Neural cell (in vitro differentiated cells): ENCODE measurements around the gene F11R.

ENCODE experiments used
- CTCF ChIP-seq: fragments of 450-650 bp; IDR thresholded peaks from 2 replicates; pipeline ENCODE4 v1.5.1; 2014; ENCODE audit warnings: antibody characterized with exemption, mild to moderate bottlenecking, moderate library complexity; ENCODE audit not compliant: poor library complexity, severe bottlenecking
- EP300 ChIP-seq: fragments of 450-650 bp; conservative IDR thresholded peaks from 2 replicates; pipeline ENCODE4 v1.6.1; 2014; ENCODE audit warnings: antibody characterized with exemption, mild to moderate bottlenecking, moderate library complexity; ENCODE audit not compliant: poor library complexity, severe bottlenecking
- POLR2AphosphoS5 ChIP-seq: IDR thresholded peaks from 2 replicates; pipeline ENCODE4 v1.6.1; 2012
- TF ChIP-seq, protein P1 (sequence below): IDR thresholded peaks from 2 replicates; pipeline ENCODE4 v1.6.1; 2012; ENCODE audit warnings: borderline replicate concordance

DNA sequence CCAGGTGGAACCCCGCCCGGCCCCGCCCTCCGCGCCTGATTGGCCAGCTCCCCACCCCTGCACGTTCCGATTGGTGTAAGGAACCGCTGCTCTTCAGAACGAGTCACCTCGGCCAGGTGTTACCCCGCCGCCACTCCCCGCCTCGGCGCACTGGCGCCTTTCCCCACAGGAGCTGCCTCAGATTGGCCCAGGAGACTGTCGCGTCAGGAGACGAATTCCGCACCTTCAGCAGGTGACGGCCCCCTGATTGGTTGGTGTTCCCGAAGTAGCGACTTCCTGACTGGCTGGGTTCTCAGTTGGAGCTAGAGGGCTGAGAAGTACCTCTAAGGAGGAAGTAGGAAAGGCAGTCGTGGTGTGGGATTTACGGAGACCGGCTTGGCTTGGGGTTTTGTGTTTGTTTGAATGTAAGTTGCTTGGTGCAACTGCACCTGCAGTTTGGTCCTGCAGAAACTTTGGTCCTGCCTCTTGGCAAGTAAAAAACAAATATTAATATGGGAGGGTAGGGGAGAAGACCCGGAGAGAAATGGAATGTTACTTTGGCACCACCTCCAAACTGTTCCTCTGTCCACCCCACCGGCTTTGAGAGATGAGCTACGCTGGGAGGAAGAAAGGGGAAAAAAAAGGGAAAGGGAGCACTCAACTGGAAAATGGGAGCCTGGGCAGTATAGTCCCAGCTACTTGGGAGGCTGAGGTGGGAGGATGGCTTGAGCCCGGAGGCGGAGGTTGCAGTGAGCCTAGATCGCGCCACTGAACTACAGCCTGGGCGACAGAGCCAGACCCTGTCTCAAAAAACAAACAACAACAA, 415 bp upstream of the F11R start:
- TF ChIP-seq CTCF (no peak), POLR2AphosphoS5 (peak; percentile 4), EP300 (no peak)
- TF ChIP-seq, protein P1, sequence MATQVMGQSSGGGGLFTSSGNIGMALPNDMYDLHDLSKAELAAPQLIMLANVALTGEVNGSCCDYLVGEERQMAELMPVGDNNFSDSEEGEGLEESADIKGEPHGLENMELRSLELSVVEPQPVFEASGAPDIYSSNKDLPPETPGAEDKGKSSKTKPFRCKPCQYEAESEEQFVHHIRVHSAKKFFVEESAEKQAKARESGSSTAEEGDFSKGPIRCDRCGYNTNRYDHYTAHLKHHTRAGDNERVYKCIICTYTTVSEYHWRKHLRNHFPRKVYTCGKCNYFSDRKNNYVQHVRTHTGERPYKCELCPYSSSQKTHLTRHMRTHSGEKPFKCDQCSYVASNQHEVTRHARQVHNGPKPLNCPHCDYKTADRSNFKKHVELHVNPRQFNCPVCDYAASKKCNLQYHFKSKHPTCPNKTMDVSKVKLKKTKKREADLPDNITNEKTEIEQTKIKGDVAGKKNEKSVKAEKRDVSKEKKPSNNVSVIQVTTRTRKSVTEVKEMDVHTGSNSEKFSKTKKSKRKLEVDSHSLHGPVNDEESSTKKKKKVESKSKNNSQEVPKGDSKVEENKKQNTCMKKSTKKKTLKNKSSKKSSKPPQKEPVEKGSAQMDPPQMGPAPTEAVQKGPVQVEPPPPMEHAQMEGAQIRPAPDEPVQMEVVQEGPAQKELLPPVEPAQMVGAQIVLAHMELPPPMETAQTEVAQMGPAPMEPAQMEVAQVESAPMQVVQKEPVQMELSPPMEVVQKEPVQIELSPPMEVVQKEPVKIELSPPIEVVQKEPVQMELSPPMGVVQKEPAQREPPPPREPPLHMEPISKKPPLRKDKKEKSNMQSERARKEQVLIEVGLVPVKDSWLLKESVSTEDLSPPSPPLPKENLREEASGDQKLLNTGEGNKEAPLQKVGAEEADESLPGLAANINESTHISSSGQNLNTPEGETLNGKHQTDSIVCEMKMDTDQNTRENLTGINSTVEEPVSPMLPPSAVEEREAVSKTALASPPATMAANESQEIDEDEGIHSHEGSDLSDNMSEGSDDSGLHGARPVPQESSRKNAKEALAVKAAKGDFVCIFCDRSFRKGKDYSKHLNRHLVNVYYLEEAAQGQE: no peak
